ENCODE data around the gene C2orf80.

- no peak for TF ChIP-seq EZH2 (IDR thresholded peaks at IDR 0.05)
- TF ChIP-seq, protein P1, sequence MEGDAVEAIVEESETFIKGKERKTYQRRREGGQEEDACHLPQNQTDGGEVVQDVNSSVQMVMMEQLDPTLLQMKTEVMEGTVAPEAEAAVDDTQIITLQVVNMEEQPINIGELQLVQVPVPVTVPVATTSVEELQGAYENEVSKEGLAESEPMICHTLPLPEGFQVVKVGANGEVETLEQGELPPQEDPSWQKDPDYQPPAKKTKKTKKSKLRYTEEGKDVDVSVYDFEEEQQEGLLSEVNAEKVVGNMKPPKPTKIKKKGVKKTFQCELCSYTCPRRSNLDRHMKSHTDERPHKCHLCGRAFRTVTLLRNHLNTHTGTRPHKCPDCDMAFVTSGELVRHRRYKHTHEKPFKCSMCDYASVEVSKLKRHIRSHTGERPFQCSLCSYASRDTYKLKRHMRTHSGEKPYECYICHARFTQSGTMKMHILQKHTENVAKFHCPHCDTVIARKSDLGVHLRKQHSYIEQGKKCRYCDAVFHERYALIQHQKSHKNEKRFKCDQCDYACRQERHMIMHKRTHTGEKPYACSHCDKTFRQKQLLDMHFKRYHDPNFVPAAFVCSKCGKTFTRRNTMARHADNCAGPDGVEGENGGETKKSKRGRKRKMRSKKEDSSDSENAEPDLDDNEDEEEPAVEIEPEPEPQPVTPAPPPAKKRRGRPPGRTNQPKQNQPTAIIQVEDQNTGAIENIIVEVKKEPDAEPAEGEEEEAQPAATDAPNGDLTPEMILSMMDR (IDR thresholded peaks at IDR 0.05), result no peak
Observed at GRCh38 chr2:208192611-208193236, 2.9 kb upstream of the C2orf80 start.
